ENCODE results near the gene YWHAG. TPM values are rescaled to one million over a fixed set of nuclear protein-coding genes. Genes with fewer than 3 reads are reported as not detected.

YWHAG gene
- total RNA-seq, 2 donors from 2014 or later = 49.1 to 80.2 TPM

GRCh38 chr7:76380623-76380966 is 21.8 kb upstream of the YWHAG start:
- Histone ChIP-seq H3K27me3 (replicated peaks; ENCODE audit: insufficient read depth) (no peaks in the 10 kb centered on the region), H3K4me1 (replicated peaks) (no peaks in the 10 kb centered on the region), H3K9me3 (no peaks in the 10 kb centered on the region), H3K4me3 (peak overlapping the region; percentile 33 to 36), H3K36me3 (no peaks in the 10 kb centered on the region), H3K27ac (peak overlapping the region; percentile 87 to 94)
- 66% methylated on average over 7 of the region's 7 CpGs for WGBS
- no peak for DNase-seq (ENCODE audit: low spot score)
- TF ChIP-seq POLR2A (IDR thresholded peaks at IDR 0.05) (no peak), CTCF (IDR thresholded peaks at IDR 0.05) (no peak), POLR2AphosphoS5 (IDR thresholded peaks at IDR 0.05) (no peak)
- intact Hi-C loops (cut with DNase I) = no loop called here

GRCh38 chr7:76377186-76377918 is 18.6 kb upstream of the YWHAG start:
- no peak for DNase-seq (ENCODE audit: low spot score)
- Histone ChIP-seq H3K4me3 (no peak overlapping the region), H3K36me3 (no peaks in the 10 kb centered on the region), H3K4me1 (replicated peaks) (no peaks in the 10 kb centered on the region), H3K9me3 (no peaks in the 10 kb centered on the region), H3K27me3 (replicated peaks; ENCODE audit: insufficient read depth) (no peaks in the 10 kb centered on the region), H3K27ac (no peak overlapping the region)
- TF ChIP-seq POLR2AphosphoS5 (IDR thresholded peaks at IDR 0.05) = no peak
- TF ChIP-seq POLR2A (IDR thresholded peaks at IDR 0.05) = no peak
- TF ChIP-seq CTCF (IDR thresholded peaks at IDR 0.05) = no peak
- intact Hi-C loops (cut with DNase I) = no loop called here
- 81% methylated on average over 9 of the region's 9 CpGs for WGBS

- Histone ChIP-seq H3K27me3 (replicated peaks; ENCODE audit: insufficient read depth) (no peaks in the 10 kb centered on the region), H3K4me1 (replicated peaks) (no peaks in the 10 kb centered on the region), H3K36me3 (no peaks in the 10 kb centered on the region), H3K4me3 (no peak overlapping the region), H3K27ac (no peak overlapping the region), H3K9me3 (no peaks in the 10 kb centered on the region)
- TF ChIP-seq POLR2A (IDR thresholded peaks at IDR 0.05) (no peak), CTCF (IDR thresholded peaks at IDR 0.05) (no peak), POLR2AphosphoS5 (IDR thresholded peaks at IDR 0.05) (no peak)
- WGBS = 80% methylated on average over 9 of the region's 9 CpGs
- intact Hi-C loops (cut with DNase I) = no loop called here
- DNase-seq (ENCODE audit: low spot score) = no peak
Measured at GRCh38 chr7:76375251-76375650, 16.5 kb upstream of the YWHAG start.

- no peak overlapping the region for H3K27ac ChIP-seq
- no peak for DNase-seq (ENCODE audit: low spot score)
Measured at GRCh38 chr7:76372984-76373833, 14.4 kb upstream of the YWHAG start.

More at GRCh38 chr7:76372984-76373833, 14.4 kb upstream of the YWHAG start:
- TF ChIP-seq POLR2A (IDR thresholded peaks at IDR 0.05) (no peak), POLR2AphosphoS5 (IDR thresholded peaks at IDR 0.05) (no peak), CTCF (IDR thresholded peaks at IDR 0.05) (no peak)
- no peak overlapping the region for H3K4me3 ChIP-seq
- 72% methylated on average over 9 of the region's 9 CpGs for WGBS
- H3K9me3 ChIP-seq = no peaks in the 10 kb centered on the region
- H3K27me3 ChIP-seq (replicated peaks; ENCODE audit: insufficient read depth) = no peaks in the 10 kb centered on the region
- no peaks in the 10 kb centered on the region for H3K36me3 ChIP-seq
- H3K4me1 ChIP-seq (replicated peaks) = no peaks in the 10 kb centered on the region
- intact Hi-C loops (cut with DNase I) = no loop called here

Data from prostate gland (tissue), 2 donors.